Measurements from ENCODE around the gene SMTN.

DNA sequence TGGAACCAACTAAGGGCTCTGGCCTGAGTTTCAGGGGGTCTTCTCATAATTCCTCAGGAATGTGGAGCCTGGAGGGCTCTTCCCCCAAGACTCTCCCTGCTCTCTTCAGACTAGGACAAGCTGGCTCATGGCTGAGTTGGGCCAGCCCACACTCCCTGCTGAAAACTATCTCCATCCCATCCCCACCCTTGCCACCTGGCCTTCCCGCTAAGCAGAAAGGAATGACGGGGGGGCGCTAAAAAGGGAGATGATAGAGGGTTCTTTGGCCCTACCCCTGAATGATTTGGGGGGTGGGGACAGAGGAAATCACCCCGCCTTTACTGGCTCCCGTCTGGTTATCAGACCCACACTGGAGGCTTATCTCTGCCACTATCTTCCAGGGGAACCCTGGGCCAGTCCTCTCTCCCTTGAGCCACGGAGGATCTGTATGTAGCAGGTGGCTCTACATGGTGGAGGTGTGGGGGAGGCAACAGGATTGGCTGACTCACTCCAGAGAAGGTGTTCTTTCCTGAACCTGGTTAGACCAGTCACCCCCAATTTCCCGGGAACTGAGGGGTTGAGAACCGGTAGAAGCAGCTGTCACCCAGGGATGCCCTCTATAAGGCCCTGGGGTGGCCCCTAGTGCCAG lies 5.7 kb downstream of the SMTN start:
- no peak for TF ChIP-seq EZH2phosphoT487 (IDR thresholded peaks at IDR 0.05; ENCODE audit: borderline replicate concordance, low read depth)
- TF ChIP-seq EP300 (IDR thresholded peaks at IDR 0.05; ENCODE audit: borderline replicate concordance in 1 of 2, low read depth in 1 of 2, low read length in 1 of 2), result no peak
- TF ChIP-seq, protein P1, sequence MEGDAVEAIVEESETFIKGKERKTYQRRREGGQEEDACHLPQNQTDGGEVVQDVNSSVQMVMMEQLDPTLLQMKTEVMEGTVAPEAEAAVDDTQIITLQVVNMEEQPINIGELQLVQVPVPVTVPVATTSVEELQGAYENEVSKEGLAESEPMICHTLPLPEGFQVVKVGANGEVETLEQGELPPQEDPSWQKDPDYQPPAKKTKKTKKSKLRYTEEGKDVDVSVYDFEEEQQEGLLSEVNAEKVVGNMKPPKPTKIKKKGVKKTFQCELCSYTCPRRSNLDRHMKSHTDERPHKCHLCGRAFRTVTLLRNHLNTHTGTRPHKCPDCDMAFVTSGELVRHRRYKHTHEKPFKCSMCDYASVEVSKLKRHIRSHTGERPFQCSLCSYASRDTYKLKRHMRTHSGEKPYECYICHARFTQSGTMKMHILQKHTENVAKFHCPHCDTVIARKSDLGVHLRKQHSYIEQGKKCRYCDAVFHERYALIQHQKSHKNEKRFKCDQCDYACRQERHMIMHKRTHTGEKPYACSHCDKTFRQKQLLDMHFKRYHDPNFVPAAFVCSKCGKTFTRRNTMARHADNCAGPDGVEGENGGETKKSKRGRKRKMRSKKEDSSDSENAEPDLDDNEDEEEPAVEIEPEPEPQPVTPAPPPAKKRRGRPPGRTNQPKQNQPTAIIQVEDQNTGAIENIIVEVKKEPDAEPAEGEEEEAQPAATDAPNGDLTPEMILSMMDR (IDR thresholded peaks at IDR 0.05), result no peak
- TF ChIP-seq FOXJ3 (CRISPR knock-in tag; IDR thresholded peaks at IDR 0.05), result no peak
- TF ChIP-seq JUND (IDR thresholded peaks at IDR 0.05), result no peak
- TF ChIP-seq ELF1 (IDR thresholded peaks at IDR 0.05), result no peak

All from SK-N-SH (cell line).